ENCODE measurements around the gene RBM6.

The RBM6 gene

DNA sequence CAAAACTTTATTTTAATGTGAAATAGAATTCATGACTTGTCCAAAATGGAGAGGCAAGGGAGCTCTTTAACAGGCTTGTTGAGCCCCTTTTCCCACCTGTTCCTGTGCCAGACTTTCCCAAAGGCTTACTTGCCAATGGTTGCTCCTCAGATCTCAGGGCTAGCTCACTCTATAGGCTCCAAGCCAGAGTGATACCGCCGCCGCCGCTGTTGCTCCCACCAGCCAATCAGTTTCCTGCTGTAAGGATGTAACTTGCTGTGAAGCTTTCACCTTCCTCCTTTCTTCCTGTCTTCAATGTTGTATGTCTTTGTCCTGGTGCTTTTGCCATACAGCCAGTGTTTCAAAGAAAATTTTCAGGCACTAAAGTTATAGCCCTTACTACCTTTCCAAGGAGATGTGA lies 107.5 kb downstream of the RBM6 start:
- Histone ChIP-seq H3K27me3 (ENCODE audit: control insufficient read depth, insufficient read depth, low read length) (no peaks in the 10 kb centered on the region), H3K9me3 (ENCODE audit: control insufficient read depth, low read length) (no peaks in the 10 kb centered on the region), H3K36me3 (ENCODE audit: control insufficient read depth, insufficient read depth, low read length) (no peaks in the 10 kb centered on the region), H3K79me2 (peaks cover under 1% of the 10 kb centered on the region), H3K4me3 (ENCODE audit: low read depth, low read length) (no peak overlapping the region), H3K4me2 (ENCODE audit: low read length) (no peak overlapping the region), H3K9ac (no peak overlapping the region), H3K4me1 (peaks cover 5% of the 10 kb centered on the region), H3K27ac (no peak overlapping the region), H2AFZ (no peak overlapping the region)
- TF ChIP-seq, protein P1, sequence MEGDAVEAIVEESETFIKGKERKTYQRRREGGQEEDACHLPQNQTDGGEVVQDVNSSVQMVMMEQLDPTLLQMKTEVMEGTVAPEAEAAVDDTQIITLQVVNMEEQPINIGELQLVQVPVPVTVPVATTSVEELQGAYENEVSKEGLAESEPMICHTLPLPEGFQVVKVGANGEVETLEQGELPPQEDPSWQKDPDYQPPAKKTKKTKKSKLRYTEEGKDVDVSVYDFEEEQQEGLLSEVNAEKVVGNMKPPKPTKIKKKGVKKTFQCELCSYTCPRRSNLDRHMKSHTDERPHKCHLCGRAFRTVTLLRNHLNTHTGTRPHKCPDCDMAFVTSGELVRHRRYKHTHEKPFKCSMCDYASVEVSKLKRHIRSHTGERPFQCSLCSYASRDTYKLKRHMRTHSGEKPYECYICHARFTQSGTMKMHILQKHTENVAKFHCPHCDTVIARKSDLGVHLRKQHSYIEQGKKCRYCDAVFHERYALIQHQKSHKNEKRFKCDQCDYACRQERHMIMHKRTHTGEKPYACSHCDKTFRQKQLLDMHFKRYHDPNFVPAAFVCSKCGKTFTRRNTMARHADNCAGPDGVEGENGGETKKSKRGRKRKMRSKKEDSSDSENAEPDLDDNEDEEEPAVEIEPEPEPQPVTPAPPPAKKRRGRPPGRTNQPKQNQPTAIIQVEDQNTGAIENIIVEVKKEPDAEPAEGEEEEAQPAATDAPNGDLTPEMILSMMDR (IDR thresholded peaks at IDR 0.05): no peak

DNA sequence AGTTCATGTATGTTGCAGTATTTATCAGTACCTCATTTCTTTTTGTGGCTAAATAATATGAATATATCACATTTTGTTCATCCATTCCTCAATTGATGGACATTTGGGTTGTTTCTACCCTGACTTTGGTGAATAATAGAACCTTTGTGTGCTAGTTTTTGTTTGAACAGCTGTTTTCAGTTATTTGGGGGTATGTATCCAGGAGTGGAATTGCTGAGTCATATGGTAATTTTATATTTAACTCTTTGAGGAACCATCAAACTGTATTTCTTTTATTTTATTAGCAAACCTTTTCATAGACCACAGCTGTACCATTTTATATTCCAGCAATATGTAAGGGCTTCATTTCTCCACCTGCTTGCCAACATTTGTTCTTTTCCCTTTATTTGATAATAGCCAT lies 110.4 kb downstream of the RBM6 start:
- no peaks in the 10 kb centered on the region for H3K27me3 ChIP-seq (ENCODE audit: control insufficient read depth, insufficient read depth, low read length)
- no peaks in the 10 kb centered on the region for H3K36me3 ChIP-seq (ENCODE audit: control insufficient read depth, insufficient read depth, low read length)
- H3K4me2 ChIP-seq (ENCODE audit: low read length): no peak overlapping the region
- TF ChIP-seq, protein P1 (IDR thresholded peaks at IDR 0.05): no peak
- no peak overlapping the region for H3K27ac ChIP-seq
- H3K9ac ChIP-seq: no peak overlapping the region
- H3K79me2 ChIP-seq: peaks cover 6% of the 10 kb centered on the region
- H3K4me1 ChIP-seq: peaks cover 2% of the 10 kb centered on the region
- H3K9me3 ChIP-seq (ENCODE audit: control insufficient read depth, low read length): no peaks in the 10 kb centered on the region
- no peak overlapping the region for H3K4me3 ChIP-seq (ENCODE audit: low read depth, low read length)
- no peak overlapping the region for H2AFZ ChIP-seq

DNA sequence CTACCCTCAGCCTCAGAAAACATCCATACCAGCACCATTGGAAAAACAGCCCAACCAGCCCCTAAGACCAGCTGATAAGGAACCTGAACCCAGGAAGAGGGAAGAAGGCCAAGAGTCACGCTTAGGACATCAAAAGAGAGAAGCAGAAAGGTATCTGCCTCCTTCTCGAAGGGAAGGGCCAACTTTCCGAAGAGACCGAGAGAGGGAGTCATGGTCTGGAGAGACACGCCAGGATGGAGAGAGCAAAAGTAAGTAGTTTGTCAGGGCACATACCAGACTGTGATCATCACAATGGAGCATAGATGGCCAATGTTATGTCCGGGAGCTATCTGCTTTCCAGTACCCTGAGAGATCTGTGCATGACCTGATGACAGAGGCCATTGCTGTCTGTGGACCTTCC lies 117.8 kb downstream of the RBM6 start:
- Histone ChIP-seq H3K27ac (no peak overlapping the region), H3K4me3 (ENCODE audit: low read depth, low read length) (no peak overlapping the region), H3K79me2 (peaks cover 2% of the 10 kb centered on the region), H3K4me1 (no peaks in the 10 kb centered on the region), H3K4me2 (ENCODE audit: low read length) (no peak overlapping the region), H3K9ac (no peak overlapping the region), H2AFZ (no peak overlapping the region), H3K9me3 (ENCODE audit: control insufficient read depth, low read length) (no peaks in the 10 kb centered on the region), H3K36me3 (ENCODE audit: control insufficient read depth, insufficient read depth, low read length) (no peaks in the 10 kb centered on the region), H3K27me3 (ENCODE audit: control insufficient read depth, insufficient read depth, low read length) (no peaks in the 10 kb centered on the region)
- TF ChIP-seq, protein P1 (IDR thresholded peaks at IDR 0.05): no peak

- Histone ChIP-seq H3K9me3 (ENCODE audit: control insufficient read depth, low read length) (no peaks in the 10 kb centered on the region), H3K4me1 (peaks cover 2% of the 10 kb centered on the region), H3K36me3 (ENCODE audit: control insufficient read depth, insufficient read depth, low read length) (no peaks in the 10 kb centered on the region), H3K9ac (no peak overlapping the region), H3K27me3 (ENCODE audit: control insufficient read depth, insufficient read depth, low read length) (no peaks in the 10 kb centered on the region), H3K4me3 (ENCODE audit: low read depth, low read length) (no peak overlapping the region), H3K27ac (no peak overlapping the region), H2AFZ (no peak overlapping the region), H3K79me2 (no peaks in the 10 kb centered on the region), H3K4me2 (ENCODE audit: low read length) (no peak overlapping the region)
- TF ChIP-seq, protein P1 (IDR thresholded peaks at IDR 0.05): no peak
These were observed 128.2 kb downstream of the RBM6 start for GRCh38 chr3:50068134-50068533.

DNA sequence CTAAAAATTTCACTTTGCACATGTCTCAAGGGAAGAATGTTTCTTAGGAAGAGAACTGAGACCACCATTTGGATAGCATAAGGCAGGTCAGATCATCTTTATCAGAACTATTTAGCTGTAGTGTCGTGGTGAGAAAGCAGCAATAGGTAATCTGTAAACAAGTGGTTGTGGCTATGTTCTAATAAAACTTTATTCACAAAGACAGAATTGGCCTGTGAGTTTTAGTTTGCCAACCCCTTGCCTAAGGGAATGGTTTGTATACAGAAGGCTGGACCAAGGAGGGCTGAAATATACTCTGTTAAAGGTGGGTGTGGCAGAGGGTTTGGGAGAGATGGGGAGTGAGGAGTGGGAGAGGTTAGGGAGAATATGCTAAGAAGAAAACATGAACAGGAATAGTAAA lies 138.1 kb downstream of the RBM6 start:
- Histone ChIP-seq H2AFZ (no peak overlapping the region), H3K9me3 (ENCODE audit: control insufficient read depth, low read length) (no peaks in the 10 kb centered on the region), H3K36me3 (ENCODE audit: control insufficient read depth, insufficient read depth, low read length) (no peaks in the 10 kb centered on the region), H3K4me1 (no peaks in the 10 kb centered on the region), H3K4me2 (ENCODE audit: low read length) (no peak overlapping the region), H3K27ac (no peak overlapping the region), H3K27me3 (ENCODE audit: control insufficient read depth, insufficient read depth, low read length) (no peaks in the 10 kb centered on the region), H3K9ac (no peak overlapping the region), H3K4me3 (ENCODE audit: low read depth, low read length) (no peak overlapping the region), H3K79me2 (no peaks in the 10 kb centered on the region)
- TF ChIP-seq, protein P1 (IDR thresholded peaks at IDR 0.05): no peak
